IPS DF 19.7 (cell line): ENCODE results near the gene NNAT.
"Not testable (repeated sequence)": the region's sequence is repeated elsewhere in the genome, so short reads cannot be mapped to it uniquely, and the experiment has no call there.

ENCODE experiments used
- DNase-seq: peaks from one replicate; pipeline ENCODE4 v3.0.0-alpha.2; 2013; ENCODE audit warnings: low read depth, low spot score

NNAT gene, protein sequence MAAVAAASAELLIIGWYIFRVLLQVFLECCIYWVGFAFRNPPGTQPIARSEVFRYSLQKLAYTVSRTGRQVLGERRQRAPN

DNA sequence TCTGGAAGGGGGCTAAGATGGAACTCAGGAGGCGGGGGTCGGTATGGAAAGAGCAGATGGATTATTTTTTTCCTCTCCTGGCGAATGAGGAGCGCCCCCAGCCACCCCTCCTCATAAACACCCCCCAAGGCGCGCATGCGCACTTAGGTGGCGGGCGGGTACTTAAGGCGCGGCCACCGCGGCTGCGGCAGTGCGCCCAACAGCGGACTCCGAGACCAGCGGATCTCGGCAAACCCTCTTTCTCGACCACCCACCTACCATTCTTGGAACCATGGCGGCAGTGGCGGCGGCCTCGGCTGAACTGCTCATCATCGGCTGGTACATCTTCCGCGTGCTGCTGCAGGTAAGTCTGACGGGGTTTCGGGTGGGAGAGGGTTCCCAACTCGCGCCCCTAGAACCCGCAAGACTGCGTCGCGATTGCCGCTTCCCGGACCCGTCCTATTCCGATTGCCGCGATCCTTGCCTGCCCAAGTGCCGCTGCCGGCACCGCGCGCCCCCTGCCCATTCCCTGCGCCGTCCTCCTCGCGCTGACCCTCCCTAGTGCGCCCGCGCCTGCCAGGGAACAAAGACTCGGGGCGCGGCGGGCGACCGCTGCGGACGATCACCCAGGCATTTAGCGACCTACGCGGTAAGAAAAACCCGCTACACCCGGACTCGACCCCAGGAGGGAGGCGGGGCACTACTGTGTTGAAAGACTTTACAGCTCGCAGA lies at the start of gene NNAT:
Gene NNAT, plus strand, starts transcription at position 190 of the 711 bp plus-strand sequence. Its CDS starts 82 bp downstream, at position 272.
- DNase-seq: no peak

DNA sequence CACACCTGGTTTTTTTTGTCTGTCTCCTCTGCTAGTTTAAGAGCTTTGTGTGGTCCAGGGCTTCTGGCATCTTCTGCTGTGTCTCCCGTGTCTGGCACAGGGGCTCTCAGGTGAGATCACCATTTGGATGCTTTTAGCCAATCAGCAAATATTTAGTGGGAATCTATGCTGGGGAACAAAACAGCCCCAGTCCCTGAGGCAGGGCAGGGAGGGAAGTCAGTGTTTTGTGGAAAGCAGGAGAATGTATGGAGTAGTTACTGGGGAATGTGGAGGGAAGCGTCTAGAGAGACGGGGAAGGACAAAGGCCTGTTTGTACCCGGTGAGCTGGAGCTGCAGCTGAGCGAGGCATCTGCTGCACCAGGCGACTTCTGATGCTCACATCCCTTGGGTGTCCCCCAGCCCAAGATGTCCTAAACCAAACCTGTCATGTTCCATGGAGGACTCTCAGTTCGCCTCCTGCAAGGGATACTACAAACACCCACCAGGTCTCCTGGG lies 49.3 kb upstream of the NNAT start:
- no peak for DNase-seq

DNA sequence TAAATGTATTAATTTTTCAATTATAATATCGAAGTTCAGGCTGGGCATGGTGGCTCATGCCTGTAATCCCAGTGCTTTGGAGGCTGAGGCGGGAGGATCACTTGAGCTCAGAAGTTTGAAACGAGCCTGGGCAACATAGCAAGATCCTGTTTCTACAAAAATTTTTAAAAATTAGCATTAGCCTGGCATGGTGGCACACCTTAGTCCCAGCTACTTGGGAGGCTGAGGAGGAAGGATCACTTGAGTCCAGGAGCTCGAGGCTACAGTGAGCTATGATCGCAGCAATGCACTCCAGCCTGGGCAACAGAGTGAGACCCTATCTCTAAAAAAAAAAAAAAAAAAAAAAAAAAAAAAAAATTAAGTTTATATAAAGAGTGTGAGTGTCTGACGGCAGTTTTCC lies 48.6 kb upstream of the NNAT start:
- DNase-seq: not testable (repeated sequence)

DNA sequence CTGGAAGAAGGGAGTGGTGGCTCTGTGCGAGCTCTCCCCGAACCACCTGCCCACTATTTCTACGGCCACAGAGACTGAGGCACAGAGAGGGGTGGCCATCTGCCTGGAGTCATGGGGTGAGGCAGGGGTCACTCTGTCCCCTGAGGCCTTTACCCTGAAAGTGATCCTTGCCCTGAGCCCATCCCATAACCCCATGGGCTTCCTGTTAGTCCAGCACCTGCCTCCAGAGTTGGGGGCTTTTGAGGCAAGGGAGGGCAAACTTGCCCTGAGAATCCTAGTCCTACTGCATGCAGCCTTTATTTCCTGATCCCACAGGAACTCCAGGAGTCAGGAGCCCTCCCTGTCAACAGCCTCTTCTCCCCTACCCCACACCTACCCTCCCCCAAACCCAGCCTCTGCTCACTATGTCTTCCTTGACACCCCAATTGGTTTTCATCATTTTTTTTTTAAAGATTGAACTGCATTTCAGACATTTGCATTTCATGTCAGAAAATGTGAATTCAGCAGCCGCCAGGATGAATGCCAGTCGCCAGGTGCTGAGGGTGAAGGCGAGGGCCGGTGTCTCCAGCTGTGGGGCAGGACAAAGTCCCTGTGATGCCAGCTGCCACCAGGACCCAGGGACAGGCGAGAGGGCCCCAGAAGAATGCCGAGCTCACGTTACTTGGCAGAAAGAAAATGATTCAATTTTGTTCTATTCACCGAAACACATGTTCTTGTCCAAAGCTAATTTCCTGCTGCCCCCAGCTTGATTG lies 47.6 kb upstream of the NNAT start:
- no peak for DNase-seq

DNA sequence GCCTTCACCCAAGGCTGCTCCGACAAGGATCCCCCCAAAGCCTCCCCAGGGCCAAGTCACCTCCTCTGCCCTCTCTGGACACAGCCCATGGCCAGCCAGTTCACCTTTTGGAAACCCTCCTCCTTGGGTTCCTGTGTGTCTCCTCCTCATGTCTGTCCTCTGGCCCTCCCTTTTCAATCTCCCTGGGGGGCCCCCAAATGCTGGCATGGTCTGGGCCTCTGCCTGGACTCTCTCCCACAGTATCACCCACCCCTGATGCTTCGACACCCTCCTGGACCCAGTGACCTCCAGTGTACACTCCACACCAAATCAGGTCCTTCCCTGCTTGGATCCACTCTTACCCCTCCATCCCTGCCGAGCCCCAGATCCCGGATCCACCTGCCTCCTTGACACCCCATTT lies 46.7 kb upstream of the NNAT start:
- no peak for DNase-seq

DNA sequence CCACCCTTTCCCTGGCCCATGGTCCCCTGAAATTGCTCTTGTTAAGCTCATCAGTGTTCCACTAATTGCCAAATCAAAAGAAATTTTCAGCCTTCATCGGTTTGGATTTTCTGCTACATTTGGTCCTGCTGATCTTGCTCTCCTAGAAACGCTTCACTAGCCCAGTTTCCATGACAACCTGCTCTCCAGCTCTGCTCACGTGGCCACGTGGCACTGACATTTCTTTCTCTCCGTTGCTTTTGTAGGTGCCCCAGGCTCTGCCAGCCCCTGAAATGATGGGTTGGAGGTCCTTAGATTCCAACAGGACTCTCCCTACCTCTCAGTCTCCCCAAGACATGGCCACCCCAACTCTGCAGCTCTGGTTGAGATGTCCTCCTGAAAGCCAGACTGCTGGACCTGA lies 45.8 kb upstream of the NNAT start:
- no peak for DNase-seq

DNA sequence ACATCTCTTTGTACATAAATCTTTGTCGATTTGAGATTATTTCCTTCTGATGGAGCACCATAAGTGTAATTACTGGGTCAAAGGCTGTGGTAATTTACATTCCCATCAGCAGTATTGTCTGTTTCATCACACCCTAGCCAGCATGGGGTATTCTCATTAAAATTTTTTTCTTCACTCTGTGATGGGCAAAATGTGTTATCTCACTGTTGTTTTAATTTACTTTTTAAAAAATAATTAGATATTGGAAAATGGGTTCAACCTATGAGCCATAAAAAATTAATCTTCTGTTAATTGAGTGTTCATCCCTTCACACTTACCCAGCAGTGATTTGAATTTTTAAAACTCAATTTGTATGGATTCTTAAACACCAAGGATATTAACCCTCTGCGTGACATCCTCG lies 44.0 kb upstream of the NNAT start:
- no peak for DNase-seq

DNA sequence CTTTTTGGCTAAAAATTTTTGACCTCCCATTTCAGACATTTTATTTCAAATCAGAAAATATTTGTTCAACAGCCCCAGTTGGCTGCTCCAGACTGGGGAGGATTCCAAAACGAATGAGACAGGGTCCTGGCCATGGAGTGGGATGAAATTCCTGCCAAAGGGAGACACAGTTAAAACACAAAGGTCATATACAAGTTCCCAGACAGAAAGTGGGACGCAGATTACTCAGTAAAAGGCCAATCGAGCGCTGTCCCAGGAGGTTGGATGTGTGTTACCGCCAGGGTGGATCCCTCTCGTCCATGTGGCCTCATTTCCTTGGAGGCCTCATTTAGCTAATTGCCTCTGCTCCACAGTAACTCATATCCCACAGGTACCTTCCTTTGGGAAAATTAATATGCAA lies 41.8 kb upstream of the NNAT start:
- no peak for DNase-seq

DNA sequence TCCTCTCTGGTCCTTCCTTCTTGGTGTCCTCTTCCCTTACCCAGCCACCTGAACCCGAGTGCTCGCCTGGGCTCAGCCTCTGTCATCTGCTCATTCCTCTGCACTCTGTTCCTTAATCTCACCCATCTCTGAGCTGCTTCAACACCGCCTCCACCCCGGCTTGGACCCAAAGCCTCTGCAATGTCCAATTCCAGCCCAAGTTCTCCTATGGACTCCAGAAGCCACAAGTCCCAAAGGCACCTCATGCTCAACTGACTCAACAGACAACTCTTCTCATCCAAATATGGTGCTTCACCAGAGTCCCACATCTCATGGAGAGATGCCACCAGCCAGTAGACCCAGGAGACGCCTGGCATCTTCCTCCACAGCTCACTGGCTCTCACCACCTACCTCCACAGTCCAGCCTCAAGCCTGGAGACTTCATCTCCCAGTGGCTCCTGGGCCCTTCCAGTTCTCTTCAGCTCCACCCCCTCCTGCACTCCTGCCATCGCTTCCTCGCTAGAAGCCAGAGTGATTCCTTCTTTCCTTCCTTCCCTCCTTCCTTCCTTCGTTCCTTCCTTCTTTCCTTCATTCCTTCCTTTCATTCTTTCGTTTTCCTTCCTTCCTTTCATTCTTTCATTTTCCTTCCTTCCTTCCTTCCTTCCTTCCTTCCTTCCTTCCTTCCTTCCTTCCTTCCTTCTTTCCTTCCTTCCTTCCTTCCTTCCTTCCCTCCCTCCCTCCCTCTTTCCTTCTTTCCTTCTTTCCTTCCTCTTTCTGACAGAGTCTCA lies 40.9 kb upstream of the NNAT start:
- no peak for DNase-seq

DNA sequence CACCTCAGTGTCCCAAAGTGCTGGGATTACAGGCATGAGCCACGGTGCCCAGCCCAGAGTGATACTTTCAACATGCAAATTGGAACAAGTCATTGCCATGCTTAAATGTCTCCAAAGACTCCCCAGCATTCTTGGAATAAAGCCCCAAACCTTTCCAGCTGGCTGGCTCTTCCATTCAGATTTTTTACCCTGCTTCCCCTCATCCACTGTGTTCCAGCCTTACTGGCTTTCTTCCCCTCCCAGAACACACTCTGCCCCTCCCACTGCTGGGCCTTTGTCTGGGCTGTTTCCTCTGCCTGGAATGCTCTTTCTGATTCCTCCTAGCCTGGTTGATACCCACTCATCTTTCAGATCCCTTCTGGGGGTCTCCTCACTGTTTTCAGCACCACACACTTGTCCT lies 40.1 kb upstream of the NNAT start:
- DNase-seq: no peak

DNA sequence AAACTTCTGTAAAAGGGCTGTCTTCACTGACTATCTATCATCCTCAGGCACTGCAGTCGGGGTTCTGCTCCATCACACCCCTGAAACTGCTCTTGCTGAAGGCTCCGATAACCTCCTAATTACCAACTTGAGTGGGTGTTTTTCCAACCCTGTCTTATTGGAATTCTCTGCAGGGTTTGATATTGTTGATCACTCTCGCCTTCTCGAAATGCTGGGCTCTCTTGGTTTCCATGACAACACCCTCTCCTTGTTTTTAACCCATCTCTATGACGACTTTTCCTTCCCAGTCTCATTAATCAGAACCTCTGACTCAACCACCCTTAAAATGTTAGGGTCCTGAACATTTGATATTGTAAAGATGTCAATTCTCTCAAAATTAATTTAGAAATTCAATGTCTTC lies 39.4 kb upstream of the NNAT start:
- no peak for DNase-seq

DNA sequence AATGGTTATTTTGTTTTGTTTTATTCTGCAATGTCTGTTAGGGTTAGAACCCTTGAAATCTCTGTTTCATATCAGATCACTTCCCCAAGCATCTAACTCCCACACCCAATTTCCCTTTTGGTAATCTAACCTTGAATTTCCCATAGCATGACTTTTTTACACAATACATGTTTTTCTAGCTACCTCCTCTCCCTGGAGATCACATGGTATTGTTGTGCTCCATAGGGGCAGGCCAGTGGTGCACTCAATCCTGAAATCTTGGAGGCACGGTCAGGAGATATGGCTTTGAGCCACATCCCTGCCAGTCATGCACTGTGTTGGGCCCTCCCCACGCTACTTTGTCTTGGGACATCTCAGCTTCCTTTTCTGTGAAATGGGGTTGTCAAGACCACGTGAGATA lies 36.7 kb upstream of the NNAT start:
- no peak for DNase-seq

DNA sequence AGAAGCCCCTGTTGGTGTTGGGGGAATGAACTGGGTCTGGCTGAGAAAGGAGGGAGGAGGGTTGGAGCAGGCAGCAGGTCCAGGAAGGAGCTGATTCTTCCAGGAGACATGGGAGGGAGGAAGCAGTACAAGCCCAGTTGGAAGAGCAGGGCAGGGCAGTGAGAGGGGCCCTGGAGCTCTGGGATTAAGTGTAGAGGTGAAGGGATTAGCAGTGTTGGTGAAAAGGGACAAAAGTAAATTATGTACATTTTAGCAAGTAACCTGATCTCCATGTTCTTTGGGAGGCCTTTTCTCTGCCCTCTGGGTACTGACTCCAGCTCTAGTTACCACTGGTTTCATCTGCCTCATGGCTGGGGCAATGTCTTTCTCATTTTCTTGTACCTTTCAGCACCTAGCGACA lies 34.8 kb upstream of the NNAT start:
- DNase-seq: not testable (repeated sequence)

DNA sequence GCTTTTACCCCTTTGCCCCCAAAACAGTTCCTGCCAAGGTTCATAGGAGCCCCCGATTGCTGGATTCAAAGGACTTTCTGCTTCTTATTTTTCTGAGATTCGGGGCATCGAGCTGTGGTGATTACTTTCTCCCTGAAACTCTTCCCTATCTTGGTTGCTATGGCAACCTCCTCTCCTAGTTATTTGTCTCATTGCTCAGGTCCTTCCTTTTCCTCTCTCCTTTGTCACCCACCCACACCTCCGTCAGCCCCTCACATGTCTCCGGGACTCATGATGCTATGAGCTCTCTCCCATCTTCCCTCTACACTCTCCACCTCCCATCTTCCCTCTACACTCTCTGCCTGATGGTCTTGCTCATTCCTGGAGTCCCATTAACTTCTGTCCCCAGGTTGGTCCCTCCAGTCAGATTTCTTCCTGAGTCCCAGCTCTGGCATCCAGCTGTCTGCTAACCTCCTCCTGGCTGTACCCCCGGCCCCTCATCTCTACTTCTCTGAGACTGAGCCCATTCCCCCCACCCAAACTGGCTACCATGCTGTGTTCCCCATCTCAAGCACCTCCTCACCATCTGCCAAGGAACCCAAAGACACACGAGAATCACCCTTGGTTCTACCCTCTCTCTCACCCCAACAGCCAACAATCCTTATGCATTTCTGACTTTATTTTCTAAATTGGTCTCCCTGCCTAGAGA lies 30.2 kb upstream of the NNAT start:
- no peak for DNase-seq

DNA sequence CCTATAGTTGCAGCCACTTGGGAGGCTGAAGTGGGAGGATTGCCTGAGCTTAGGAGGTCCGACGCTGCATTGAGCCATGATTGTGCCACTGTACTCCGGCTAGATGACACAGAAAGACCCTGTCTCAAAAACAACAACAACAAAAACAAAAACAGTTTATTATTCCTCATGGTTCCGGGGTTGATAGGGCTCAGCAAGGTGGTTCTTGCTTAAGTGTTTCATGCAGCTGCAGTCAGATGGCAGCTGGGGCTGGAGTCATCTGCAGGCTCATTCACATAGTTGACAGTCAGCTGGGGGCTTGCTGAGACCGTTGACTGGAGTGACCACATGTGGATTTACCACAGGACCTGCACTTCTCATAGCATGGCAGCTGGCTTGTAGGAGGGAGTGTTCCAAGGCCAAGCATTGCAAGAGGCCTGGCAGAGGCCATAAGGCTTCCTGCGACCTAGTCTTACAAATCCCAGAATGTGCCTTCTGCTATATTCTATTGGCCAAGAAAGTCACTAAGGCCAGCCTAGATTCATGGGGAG lies 28.9 kb upstream of the NNAT start:
- no peak for DNase-seq

DNA sequence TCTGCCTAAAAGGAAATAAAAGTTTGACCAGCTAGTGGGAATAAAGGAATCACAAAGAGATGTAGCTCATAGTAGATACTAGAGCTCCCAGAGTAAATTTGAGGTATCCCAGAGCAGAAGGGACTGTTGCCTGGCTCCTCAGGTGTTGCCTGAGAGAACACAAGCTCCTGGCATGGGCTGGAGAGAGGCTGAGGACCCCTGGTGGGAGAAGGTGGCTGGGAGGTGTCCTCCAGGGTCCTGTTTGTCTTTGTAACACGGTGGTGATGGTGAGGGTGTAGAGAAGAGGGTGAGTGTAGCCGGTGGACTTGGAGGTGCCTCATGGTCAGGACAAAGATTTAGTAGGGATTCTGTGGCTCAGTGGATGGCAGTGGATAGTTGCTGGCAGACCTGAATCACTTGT lies 28.1 kb upstream of the NNAT start:
- DNase-seq: no peak

DNA sequence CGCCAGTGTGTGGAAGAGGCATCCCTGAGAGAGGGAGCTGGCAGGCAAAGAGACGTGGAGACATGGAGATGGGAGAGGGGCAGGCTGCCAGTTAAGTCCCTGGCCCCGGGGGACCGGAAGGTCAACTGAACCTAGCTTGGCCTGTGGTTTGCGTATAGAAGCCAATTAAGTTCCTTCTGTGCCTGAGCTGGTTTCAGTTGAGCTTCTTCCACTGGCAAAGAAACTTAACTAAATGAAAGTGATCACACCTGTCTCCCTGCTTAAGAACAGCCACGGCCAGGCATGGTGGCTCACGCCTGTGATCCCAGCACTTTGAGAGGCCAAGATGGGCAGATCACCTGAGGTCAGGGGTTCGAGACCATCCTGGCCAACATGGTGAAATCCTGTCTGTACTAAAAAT lies 26.7 kb upstream of the NNAT start:
- no peak for DNase-seq

DNA sequence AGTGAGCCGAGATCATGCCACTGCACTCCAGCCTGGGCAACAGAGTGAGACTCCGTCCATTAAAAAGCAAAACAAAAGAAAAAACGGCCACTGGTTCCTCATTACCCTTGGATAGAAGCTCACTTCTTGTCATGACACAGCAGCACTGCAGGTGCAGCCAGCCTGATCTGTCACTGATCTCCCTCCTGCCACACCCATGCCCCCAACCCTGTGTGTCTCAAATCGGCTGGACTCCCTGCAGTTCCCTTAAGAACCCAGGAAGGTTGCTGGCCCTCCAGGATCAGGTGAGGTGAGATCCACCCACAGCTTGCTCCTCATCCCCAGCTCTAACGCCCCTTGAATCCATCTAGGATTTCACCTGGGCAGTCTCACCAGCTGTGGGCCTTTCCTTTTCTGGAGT lies 26.3 kb upstream of the NNAT start:
- DNase-seq: no peak

DNA sequence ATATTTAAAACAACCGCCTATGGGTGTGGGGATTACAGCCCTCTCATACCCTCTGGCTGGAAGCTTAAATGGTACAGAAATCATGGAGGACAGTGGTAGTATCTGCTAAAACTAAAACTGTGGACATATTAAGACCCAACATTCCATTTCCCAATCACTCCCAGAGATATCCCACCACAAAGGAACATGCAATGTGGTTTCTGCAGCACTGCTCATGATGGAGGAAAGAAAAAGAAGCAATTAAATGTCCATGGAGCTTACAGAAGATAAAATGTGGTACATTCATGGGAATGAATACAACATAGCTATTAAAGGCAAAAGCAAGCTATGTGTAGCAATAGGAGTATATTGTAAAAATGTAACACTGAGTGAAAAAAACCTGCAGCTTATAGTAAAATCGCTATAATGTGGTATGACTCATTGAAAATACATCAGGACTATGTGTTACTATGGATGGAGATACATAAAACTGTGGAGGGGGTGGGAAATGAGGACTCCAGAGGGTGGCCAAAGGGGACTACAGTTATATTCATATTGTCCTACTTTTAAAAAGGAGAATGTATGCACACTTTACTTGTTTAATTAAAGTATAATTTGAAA lies 22.9 kb upstream of the NNAT start:
- DNase-seq: no peak

DNA sequence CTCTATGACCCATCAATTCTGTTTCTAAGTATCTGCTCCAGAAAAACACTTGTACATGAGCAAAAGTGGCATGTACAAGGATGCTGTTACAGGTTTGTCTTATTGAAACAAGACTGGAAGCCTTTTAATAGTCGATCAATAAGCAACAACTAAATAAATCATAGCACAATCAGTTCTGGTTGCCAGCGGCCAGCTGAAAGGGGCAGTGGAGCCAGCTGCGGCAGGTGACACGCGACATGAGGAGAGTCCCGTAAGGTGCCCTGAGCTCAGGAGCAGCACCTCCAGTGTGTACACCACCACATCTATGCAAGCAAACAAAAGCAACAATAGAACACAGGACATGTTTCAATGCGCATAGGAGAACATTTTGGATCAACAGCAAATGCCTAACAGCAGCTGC lies 20.7 kb upstream of the NNAT start:
- no peak for DNase-seq

DNA sequence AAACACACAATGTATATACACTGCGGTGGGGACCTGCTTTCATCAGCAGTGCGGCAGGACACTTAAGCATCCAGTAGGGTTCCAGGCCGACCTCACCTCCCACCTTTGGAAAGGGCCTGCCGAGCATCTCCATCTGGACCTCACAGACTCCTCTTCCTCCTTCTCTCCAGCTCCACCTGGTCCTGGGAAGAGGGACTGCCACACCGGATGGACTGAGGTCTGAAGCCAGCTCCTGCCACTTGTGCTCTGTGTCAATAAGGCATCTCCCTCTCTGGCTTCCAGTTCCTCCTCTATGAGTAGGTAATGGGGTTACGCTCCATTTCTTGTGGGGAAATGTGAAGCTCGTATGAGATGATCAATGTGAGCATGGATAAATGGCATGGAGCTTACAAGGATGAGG lies 19.1 kb upstream of the NNAT start:
- peak; percentile 40 for DNase-seq
